Smooth muscle cell of the umbilical artery (primary cell): Measurements from ENCODE around the gene BTN3A1. TPM values are rescaled to one million over a fixed set of nuclear protein-coding genes. Genes with fewer than 3 reads are reported as not detected.

Source experiments
- total RNA-seq: library from RNA; depleted of rRNA; stranded (reverse); fragments of >200 nt; gene quantifications from 2 replicates; pipeline ENCODE4 v1.2.3, GENCODE V29; 2014

BTN3A1 gene
- 47.1 and 53.7 TPM in 2 replicates for total RNA-seq

DNA sequence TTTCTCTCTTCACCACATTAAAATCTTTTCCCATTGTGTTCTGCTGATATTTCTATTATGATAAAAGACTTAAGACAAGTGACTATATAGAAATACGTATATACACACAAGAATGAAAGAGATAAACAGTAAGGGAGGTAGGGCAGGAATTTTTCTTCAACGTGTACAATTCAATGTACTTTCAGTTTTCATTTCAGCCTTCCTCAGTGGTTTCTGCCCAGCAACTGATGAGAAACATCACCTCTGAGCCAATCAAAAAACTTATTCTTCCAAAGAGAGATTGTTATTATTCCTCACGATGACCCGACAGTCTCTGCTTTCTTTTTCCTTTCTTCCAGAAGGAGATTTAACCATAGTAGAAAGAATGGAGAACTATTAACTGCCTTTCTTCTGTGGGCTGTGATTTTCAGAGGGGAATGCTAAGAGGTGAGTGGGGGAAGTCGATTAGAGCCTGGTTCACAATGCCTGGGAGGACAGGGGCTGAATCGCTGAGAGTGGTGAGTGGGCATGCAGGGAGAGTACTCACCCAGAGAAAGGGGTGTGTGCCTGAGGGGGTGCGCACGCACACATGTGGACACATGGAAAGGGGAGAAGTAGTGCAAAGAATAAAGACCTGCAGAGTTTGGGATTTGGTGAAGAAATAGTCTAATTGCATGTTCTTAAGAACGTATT is at the start of gene BTN3A1:
TSS of gene BTN3A1 (plus strand) at position 289 of the 672 bp plus-strand sequence. CDS start 3,289 bp downstream, outside the sequence.

DNA sequence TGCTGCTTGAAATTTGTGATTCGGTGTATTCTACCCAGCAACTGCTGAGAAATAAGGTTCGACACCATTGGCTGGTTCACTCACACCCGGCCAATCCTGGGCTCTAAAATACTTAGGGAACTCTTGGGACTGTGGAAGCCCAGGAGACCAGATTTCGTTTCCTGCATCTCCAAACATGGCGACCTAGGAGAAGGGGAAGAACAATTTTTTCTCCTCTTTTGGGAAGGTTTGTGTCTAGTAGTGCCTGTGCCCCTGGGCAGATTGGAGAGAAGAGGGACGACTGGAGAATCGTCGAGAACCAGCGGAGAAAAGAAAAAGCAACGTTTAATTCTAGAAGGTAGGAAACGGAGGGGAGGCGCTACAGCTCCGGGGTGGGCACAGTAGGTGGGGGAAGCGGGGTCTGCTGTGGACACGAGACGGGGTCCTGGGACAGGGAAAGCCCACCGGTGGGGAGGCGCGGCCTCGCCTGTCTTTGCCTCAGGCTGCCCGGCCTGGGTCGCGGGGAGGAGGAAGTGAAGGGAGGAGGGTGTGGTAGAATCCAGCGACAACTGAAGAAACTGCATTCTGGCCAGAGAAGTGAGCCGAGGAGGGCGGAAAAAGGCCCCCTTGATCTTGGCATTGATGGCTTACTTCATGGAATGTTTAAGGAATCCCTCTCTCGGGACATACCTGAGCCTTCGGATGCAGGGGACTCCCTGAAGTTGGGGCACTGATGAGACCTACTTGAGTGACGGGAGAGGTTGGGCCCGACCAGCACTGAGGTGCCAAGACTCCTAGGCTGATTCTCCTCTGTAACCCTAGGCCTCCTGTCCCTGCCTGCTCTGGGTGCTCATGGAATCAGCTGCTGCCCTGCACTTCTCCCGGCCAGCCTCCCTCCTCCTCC is 56.0 kb downstream of the BTN3A1 start, which contains the start of gene BTN2A1:
TSS of gene BTN2A1 (plus strand) at position 150 of the 883 bp plus-strand sequence. CDS start at position 832, 682 bp downstream.

Other genes with a start within 250 kb of the BTN3A1 start
- 23.5 and 43.7 TPM in 2 replicates for gene BTN3A2, start 37.1 kb upstream of the BTN3A1 start, total RNA-seq
- gene BTN2A2, start 19.2 kb upstream of the BTN3A1 start, total RNA-seq: 10.7 and 12.4 TPM in 2 replicates
- 23.3 and 26.7 TPM in 2 replicates for gene BTN3A3, start 38.2 kb downstream of the BTN3A1 start, total RNA-seq
- gene BTN2A1, start 55.7 kb downstream of the BTN3A1 start, total RNA-seq: 14.9 and 21.1 TPM in 2 replicates
- gene BTN1A1, start 98.0 kb downstream of the BTN3A1 start, total RNA-seq: not detected in 2 replicates
- 65.6 and 96.4 TPM in 2 replicates for gene HMGN4, start 136.1 kb downstream of the BTN3A1 start, total RNA-seq
- 10.4 and 11.9 TPM in 2 replicates for gene ABT1, start 194.7 kb downstream of the BTN3A1 start, total RNA-seq